AG09309 (cell line): ENCODE measurements around the gene ZGRF1.
"Not testable (repeated sequence)": the region's sequence is repeated elsewhere in the genome, so short reads cannot be mapped to it uniquely, and the experiment has no call there.

Experiments
- DNase-seq: peaks from one replicate; pipeline ENCODE4 v3.0.0-alpha.2; 2010; ENCODE audit warnings: low read depth
- H3K4me3 ChIP-seq: 2 replicates; pipeline ENCODE4 v1.5.1; 2011; ENCODE audit warnings: mild to moderate bottlenecking, low read depth, low read length, moderate library complexity; ENCODE audit not compliant: control insufficient read depth
- TF ChIP-seq, protein P1 (sequence below): IDR thresholded peaks from 2 replicates; pipeline ENCODE4 v1.5.1; 2011; ENCODE audit warnings: mild to moderate bottlenecking, low read depth, low read length, inconsistent platforms; ENCODE audit not compliant: insufficient read depth, control insufficient read depth; ENCODE audit errors: missing control alignments

Gene ZGRF1

DNA sequence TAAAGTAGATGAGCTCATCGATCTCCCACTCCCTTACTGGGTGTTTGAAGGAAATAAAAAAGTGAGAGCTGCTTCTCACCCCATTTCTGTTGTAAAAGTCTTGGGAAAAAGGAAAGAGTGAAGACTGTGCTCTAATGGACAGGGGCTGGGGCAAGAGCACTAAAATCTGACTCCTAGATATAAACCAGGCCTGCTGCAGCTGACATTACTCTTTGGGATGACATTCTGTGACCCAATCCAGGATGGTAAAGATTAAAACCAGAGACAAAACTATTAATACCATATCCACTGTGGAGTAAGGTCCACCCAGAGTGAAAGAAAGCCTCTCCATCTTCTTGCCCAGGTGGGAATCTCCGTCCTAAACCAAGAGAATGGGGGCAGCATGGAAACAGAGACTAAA lies 100.6 kb downstream of the ZGRF1 start:
- H3K4me3 ChIP-seq = no peak overlapping the region
- TF ChIP-seq, protein P1, sequence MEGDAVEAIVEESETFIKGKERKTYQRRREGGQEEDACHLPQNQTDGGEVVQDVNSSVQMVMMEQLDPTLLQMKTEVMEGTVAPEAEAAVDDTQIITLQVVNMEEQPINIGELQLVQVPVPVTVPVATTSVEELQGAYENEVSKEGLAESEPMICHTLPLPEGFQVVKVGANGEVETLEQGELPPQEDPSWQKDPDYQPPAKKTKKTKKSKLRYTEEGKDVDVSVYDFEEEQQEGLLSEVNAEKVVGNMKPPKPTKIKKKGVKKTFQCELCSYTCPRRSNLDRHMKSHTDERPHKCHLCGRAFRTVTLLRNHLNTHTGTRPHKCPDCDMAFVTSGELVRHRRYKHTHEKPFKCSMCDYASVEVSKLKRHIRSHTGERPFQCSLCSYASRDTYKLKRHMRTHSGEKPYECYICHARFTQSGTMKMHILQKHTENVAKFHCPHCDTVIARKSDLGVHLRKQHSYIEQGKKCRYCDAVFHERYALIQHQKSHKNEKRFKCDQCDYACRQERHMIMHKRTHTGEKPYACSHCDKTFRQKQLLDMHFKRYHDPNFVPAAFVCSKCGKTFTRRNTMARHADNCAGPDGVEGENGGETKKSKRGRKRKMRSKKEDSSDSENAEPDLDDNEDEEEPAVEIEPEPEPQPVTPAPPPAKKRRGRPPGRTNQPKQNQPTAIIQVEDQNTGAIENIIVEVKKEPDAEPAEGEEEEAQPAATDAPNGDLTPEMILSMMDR = no peak
- DNase-seq = no peak

DNA sequence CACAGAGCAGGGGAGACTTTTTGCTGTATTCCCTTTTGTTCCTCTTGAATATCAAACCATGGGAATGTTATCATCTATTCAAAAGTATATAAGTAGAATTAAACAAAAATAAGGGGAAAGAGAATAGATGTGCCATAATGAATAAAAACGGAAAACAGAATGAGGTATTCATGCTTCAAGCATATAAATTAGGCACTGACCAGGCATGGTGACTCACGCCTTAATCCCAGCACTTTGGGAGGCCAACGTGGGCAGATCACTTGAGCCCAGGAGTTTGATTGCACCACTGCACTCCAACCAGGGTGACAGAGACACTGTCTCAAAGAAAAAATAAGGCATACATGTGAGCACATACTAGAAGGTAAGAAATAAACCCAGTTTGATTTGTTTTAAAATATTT lies 104.4 kb downstream of the ZGRF1 start:
- TF ChIP-seq, protein P1 = no peak
- no peak for DNase-seq
- no peak overlapping the region for H3K4me3 ChIP-seq

DNA sequence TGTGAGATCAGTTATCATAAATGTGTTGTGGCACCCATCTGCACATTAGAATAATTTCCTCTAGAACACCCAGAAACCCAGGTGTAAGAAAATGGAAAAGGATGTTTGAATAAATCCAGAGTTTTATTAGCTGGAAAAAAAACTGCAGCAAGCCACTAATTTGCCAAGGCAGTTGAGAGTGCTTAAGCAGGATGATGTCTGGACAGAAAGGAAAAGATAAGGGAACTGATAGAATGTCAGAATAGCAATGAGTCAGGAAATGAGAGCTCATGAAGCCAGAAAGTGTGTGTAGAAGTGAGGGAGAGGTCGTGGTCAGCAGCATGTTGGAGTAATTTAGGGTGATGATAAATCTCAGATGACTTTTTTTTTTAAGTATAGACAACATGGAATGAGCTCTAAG lies 105.6 kb downstream of the ZGRF1 start:
- TF ChIP-seq, protein P1 = no peak
- no peak for DNase-seq
- H3K4me3 ChIP-seq = no peak overlapping the region

DNA sequence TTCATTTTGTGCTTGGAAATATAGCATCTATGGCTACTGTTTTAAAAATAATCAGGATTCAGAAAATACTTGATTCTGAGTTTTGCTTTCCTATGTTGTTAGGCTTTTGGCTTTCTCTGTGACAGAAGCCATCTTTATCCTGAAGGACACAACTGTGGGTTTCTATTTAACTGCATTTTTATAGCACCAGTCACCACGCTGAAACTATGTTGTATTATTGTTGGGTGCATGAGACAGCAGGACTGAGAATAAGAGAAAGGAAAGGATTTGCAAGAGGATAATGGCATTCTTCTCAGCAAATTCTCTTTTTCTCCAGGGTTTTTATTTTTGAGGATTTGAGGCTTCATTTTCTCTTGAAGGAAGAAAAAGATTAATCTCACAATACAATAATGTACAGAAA lies 110.6 kb downstream of the ZGRF1 start:
- no peak for DNase-seq
- TF ChIP-seq, protein P1 = no peak
- H3K4me3 ChIP-seq = no peak overlapping the region

DNA sequence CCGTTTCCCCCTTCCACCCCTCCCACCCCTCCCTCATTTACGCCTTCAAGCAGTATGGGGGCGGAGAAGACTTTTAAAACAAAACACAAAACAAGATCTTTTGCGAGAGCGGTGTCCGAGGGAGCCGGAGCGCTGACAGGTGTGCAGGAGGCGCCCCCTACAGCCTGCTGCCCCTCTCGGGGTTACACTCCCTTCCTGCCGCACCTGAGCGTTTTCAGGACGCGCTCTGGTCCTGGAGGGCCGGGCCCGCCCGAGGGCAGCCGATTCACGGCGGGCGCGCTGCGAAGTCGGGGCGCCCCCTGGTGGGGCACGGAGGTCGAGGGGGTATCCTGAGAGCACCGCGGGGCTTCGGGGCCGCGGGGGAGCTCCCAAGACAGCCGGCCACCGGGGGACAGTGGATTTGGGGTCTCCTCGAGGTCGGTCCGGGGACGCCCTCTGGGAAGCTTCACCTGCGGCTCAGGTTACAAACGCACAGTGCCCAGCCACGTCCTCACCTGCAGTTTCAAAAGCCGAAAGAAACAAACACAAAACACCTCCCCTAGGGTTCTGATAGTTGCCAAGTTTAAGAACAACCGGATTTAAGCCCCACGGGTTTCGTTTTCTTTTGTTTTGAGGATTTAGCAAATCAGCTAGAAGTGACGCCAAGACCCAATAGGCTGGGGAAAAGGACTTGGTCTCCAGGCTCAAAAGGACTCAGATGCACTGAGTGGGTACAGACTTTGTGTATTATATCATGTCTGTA lies 112.8 kb downstream of the ZGRF1 start:
- peak overlapping the region; percentile 38 for H3K4me3 ChIP-seq
- DNase-seq = no peak
- TF ChIP-seq, protein P1 = peak; percentile 60

DNA sequence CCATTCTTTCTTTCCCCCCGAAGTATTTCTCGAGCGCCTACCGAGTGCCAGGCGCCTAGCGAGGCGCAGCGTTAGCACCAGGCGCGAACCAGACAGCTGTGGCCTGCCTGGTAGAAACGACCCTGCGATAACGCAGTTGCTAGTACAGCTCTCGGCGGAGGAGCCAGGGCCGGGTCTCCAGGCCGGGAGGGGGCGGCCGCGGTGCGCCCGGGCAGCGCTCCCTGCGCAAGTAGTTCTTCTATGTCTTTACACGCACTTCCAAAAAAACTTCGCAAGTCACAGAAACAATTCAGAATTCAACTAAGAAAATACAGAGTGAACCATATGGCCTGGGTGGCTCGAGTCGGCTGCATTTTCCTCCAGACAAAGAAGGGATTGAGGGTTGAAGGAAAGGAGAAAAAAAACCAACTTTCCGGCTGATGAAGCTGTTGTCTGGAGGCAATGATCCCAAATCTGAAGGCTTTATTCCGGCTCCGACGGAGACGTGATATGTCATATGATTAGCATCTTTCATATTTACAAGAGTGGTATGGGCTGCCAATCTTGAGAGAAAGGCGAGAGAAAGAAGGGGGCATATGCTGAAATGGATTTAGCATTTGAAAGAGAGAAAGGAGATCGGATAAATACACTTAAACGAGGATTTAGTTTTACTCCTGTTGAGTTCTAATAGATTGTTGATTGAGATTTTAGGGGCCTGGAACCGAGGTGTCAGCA lies 113.5 kb downstream of the ZGRF1 start:
- no peak overlapping the region; the same call in none of the 2 replicates for H3K4me3 ChIP-seq
- DNase-seq = no peak
- TF ChIP-seq, protein P1 = no peak

DNA sequence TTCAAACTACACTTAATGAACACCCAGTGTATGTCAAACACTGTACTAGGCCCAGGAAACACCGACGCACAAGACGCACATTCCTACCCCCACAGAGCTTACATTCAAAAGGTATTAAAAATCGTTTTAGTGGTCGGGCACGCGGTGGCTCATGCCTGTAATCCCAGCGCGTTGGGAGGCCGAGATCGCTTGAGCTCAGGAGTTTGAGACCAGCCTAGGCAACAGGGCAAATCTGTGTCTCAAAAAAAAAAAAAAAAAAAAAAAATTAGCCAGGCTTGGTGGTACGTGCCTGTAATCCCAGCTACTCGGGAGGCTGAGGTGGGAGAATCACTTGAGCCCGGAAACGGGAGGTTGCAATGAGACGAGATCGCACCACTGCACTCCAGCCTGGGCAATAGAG lies 114.3 kb downstream of the ZGRF1 start:
- H3K4me3 ChIP-seq, DNase-seq: not testable (repeated sequence)
